GM12874 (cell line): ENCODE results near the gene CDC42EP3.

Experiments
- TF ChIP-seq, protein P1 (sequence below): IDR thresholded peaks from 2 replicates; pipeline ENCODE4 v1.5.1; 2011; ENCODE audit warnings: low read depth, mild to moderate bottlenecking, control low read depth, low read length, moderate library complexity; ENCODE audit not compliant: insufficient read depth

The CDC42EP3 gene

DNA sequence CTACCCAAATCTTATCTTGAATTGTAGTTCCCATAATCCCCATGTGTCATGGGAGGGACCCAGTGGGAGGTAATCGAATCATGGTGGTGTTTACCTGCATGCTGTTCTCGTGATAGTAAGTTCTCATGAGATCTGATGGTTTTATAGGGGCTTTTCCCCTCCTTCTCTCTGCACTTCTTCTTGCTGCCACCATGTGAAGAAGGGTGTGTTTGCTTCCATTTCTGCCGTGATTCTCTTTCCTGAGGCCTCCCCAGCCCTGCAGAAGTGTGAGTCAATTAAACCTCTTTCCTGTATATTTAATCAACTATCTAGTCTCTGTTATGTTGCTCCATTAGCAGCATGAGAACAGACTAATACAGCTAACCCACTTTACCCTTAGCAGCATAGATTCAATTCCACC lies 37.6 kb downstream of the CDC42EP3 start:
- TF ChIP-seq, protein P1, sequence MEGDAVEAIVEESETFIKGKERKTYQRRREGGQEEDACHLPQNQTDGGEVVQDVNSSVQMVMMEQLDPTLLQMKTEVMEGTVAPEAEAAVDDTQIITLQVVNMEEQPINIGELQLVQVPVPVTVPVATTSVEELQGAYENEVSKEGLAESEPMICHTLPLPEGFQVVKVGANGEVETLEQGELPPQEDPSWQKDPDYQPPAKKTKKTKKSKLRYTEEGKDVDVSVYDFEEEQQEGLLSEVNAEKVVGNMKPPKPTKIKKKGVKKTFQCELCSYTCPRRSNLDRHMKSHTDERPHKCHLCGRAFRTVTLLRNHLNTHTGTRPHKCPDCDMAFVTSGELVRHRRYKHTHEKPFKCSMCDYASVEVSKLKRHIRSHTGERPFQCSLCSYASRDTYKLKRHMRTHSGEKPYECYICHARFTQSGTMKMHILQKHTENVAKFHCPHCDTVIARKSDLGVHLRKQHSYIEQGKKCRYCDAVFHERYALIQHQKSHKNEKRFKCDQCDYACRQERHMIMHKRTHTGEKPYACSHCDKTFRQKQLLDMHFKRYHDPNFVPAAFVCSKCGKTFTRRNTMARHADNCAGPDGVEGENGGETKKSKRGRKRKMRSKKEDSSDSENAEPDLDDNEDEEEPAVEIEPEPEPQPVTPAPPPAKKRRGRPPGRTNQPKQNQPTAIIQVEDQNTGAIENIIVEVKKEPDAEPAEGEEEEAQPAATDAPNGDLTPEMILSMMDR, result no peak

GRCh38 chr2:37633234-37633633 lies 38.2 kb downstream of the CDC42EP3 start:
- TF ChIP-seq, protein P1, result no peak

DNA sequence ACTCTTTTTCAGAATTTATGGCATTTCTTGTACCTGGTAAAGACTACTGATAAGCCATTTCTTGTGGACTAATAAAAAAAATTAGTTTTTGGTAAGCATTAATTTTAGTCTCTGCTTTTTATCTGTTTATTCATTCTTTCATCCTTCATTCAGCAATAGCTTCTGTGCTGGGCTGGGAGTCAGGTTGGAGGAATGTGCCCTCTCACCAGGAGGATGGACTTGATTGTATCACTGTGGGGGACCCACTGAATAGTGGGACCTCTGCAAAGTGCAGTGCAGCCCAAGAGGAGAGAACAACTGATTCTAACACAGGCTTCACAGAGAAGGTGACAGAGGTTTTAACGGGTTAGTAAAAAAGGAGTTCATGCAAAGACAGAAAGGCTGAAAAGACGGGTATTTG lies 39.1 kb downstream of the CDC42EP3 start:
- TF ChIP-seq, protein P1, result no peak

GRCh38 chr2:37631698-37632097 lies 39.7 kb downstream of the CDC42EP3 start:
- TF ChIP-seq, protein P1, result no peak

DNA sequence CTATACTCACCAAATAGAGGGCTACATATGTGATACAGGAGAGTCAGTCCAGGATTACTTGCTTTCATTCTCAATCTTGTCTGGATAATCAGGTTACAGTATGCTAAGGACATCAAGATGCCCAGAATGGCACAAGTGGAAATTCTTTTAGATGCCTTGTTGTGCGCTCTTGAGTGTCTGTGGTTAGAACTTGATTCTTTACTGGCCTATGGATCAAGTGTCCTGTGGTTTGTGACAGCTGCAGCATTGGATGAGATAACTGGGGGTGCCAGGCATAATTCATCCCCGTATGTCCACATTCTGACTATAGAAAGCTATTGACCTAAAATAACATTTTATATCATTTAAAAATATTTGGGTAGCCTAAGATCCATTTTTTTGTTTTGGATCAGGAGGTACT lies 40.1 kb downstream of the CDC42EP3 start:
- TF ChIP-seq, protein P1, result no peak

- TF ChIP-seq, protein P1, result no peak
Observed at GRCh38 chr2:37630776-37631175, 40.7 kb downstream of the CDC42EP3 start.

DNA sequence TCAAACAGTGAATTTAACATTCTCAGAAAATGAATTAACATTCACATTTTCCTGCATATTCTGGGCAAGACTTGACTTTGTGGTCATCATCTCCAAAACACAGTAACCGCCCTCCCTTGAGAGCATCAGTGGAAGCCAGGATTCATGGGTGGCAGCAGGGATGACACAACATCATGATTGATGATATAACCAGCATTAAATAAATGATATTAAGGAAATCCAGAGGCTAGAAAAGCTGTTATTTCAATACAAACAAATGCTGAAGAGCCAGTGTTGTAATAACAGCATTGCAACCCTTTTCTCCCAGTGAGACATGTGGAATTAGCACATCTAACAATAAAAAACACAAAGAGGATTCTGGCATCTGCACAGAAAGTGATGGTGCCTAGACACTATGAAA lies 41.1 kb downstream of the CDC42EP3 start:
- TF ChIP-seq, protein P1, result no peak

- TF ChIP-seq, protein P1, result no peak
Observed at GRCh38 chr2:37629529-37629928, 41.9 kb downstream of the CDC42EP3 start.
